Esophagus muscularis mucosa (tissue), 4 donors: ENCODE data around the gene CLEC4F. TPM values are rescaled to one million over a fixed set of nuclear protein-coding genes. Genes with fewer than 3 reads are reported as not detected.

ENCODE experiments used
- DNase-seq: peaks from one replicate; pipeline ENCODE4 v3.0.0-alpha.2; 2017; ENCODE audit errors: extremely low spot score
- H3K27ac ChIP-seq, 4 donors: fragments of 200-600 bp; sonication (generic); replicated peaks in 1 of 4; 1 replicate in 3 of 4; 2 replicates in 1 of 4; pipeline ENCODE4 v1.5.1; 2016 to 2019; ENCODE audit warnings: mild to moderate bottlenecking in 1 of 4
- H3K27me3 ChIP-seq, 4 donors: fragments of 200-600 bp; sonication (generic); one replicate each; pipeline versions ENCODE4 v1.5.1 to v1.6.0; 2016 to 2019
- H3K36me3 ChIP-seq, 4 donors: fragments of 200-600 bp; sonication (generic); one replicate each; pipeline ENCODE4 v1.5.1; 2016 to 2019
- H3K4me1 ChIP-seq, 4 donors: fragments of 200-600 bp; sonication (generic); one replicate each; pipeline ENCODE4 v1.5.1; 2016 to 2019
- H3K4me3 ChIP-seq, 4 donors: fragments of 200-600 bp; sonication (generic); 1 replicate in 2 of 4; 2 replicates in 2 of 4; pipeline ENCODE4 v1.5.1; 2016 to 2019; ENCODE audit warnings: mild to moderate bottlenecking in 4 of 4, moderate library complexity in 1 of 4
- H3K9me3 ChIP-seq, 4 donors: fragments of 200-600 bp; sonication (generic); 1 replicate in 3 of 4; 2 replicates in 1 of 4; pipeline ENCODE4 v1.5.1; 2016 to 2019
- EP300 ChIP-seq: sonication (generic); formaldehyde crosslinking; IDR thresholded peaks from one replicate; pipeline ENCODE4 v1.6.1; 2017; ENCODE audit warnings: antibody characterized with exemption
- POLR2A ChIP-seq: fragments of 450-650 bp; IDR thresholded peaks from one replicate; pipeline ENCODE4 v1.6.1; 2017; ENCODE audit warnings: antibody characterized with exemption, moderate library complexity, mild to moderate bottlenecking, low read depth
- POLR2AphosphoS5 ChIP-seq, 2 donors: sonication (generic); formaldehyde crosslinking; IDR thresholded peaks; one replicate each; pipeline ENCODE4 v1.6.1; 2017; ENCODE audit warnings: antibody characterized with exemption in 2 of 2
- WGBS: methylation state at CpG from one replicate; pipeline ENCODE4 v1.1.5; 2018; 5-methylcytosine and 5-hydroxymethylcytosine counted together
- intact Hi-C: fragments of 100-400 bp; cut with DNase I; formaldehyde crosslinking; loops from one replicate; pipeline ENCODE4 v1.15.1; 2023
- total RNA-seq, 4 donors: library from RNA; depleted of rRNA; stranded (reverse); fragments of >200 nt; gene quantifications; one replicate each; pipeline versions ENCODE4 v1.1.0 to v1.2.1, GENCODE V29; 2016
- TF ChIP-seq, protein P1 (sequence below), 3 experiments: fragments of 200-600 bp in 2 of 3; fragments of 450-650 bp in 1 of 3; sonication (generic) in 2 of 3; IDR thresholded peaks; one replicate each; pipeline ENCODE4 v1.5.1; 2017 to 2019; ENCODE audit warnings: antibody characterized with exemption in 3 of 3, mild to moderate bottlenecking in 2 of 3, moderate library complexity in 1 of 3

CLEC4F gene
- total RNA-seq, 4 donors from 2014 or later, result 0.13 to 0.63 (median 0.42) TPM; not detected in 1

DNA sequence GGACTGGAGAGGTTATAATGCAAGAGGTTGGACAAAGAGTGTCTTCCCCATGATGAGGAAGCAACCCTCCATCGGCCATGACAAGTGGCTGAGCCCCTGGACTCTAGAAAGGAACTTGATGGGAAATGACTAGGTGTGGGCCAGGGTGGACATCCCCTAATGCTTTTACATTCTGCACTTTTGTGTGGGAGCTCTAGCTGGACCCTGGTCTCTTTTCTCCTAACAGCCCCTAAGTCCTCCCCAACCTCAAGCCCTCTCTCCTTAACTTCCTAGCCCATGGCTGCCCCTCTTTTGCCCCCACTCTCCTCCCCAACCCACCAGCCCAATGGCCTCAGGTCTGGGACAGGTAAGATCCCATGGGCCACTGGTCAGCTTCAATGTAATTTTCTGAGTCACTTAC, 12.8 kb upstream of the CLEC4F start:
- Histone ChIP-seq H3K27me3 (peaks cover 0 to 13% (median 0%) of the 10 kb centered on the region in 4 donors), H3K27ac (no peak overlapping the region), H3K9me3 (no peaks in the 10 kb centered on the region), H3K4me3 (no peak overlapping the region), H3K4me1 (peaks cover 0 to 16% (median 2%) of the 10 kb centered on the region in 4 donors), H3K36me3 (no peaks in the 10 kb centered on the region)
- peak; percentile 88 for DNase-seq
- TF ChIP-seq, protein P1, sequence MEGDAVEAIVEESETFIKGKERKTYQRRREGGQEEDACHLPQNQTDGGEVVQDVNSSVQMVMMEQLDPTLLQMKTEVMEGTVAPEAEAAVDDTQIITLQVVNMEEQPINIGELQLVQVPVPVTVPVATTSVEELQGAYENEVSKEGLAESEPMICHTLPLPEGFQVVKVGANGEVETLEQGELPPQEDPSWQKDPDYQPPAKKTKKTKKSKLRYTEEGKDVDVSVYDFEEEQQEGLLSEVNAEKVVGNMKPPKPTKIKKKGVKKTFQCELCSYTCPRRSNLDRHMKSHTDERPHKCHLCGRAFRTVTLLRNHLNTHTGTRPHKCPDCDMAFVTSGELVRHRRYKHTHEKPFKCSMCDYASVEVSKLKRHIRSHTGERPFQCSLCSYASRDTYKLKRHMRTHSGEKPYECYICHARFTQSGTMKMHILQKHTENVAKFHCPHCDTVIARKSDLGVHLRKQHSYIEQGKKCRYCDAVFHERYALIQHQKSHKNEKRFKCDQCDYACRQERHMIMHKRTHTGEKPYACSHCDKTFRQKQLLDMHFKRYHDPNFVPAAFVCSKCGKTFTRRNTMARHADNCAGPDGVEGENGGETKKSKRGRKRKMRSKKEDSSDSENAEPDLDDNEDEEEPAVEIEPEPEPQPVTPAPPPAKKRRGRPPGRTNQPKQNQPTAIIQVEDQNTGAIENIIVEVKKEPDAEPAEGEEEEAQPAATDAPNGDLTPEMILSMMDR (IDR thresholded peaks at IDR 0.05), result no peak
- TF ChIP-seq EP300 (no peak), POLR2AphosphoS5 (IDR thresholded peaks at IDR 0.05) (no peak), POLR2A (no peak)
- WGBS, result 71% methylated on average over 1 of the region's 1 CpG
- intact Hi-C loops, result no loop called here

DNA sequence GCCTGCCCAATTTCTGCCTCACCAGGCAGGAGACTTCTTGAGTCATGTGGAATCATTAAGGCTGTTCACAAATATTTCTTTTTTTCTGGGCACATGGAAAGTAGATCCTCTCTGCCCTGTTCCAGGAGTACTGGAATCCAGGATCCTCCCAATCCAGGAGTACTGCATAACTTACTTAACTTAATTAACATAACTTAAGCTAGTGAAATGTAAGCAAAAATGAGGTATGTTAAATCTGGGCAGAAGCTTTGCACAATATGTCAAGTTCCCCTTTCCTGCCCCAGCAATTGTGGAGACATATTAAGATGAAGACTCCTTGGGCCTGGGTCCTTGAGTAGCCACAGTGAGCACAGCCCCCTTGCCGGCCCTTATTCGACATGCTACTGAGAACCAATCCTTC, 12.0 kb upstream of the CLEC4F start:
- Histone ChIP-seq H3K27me3 (peaks cover 0 to 13% (median 0%) of the 10 kb centered on the region in 4 donors), H3K9me3 (no peaks in the 10 kb centered on the region), H3K36me3 (no peaks in the 10 kb centered on the region), H3K4me1 (peaks cover 0 to 16% (median 2%) of the 10 kb centered on the region in 4 donors), H3K27ac (no peak overlapping the region), H3K4me3 (no peak overlapping the region)
- intact Hi-C loops, result no loop called here
- DNase-seq, result no peak
- no peak for TF ChIP-seq EP300
- TF ChIP-seq, protein P1 (IDR thresholded peaks at IDR 0.05), result no peak
- TF ChIP-seq POLR2A, result no peak
- TF ChIP-seq POLR2AphosphoS5 (IDR thresholded peaks at IDR 0.05), result no peak
- 90% methylated on average over 2 of the region's 2 CpGs for WGBS

DNA sequence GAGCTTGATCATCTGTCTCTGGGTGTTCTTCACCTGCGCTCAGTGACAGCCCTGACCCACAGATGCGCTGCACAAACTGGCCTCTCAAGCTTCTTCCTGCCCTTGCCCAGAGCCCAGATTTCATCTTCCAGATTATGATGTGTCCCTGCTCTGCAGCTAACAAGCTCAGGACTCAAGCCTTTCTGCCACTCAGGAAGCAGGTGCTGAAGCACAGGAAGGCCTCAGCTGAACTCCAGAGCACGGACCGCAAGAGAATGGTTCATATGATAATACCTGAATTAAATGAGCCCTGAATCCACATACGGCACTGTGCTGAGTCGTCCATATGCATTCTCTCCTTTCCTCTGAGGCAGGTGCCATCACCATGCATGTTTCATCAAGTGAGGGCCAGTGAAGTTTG, 11.5 kb upstream of the CLEC4F start:
- 81% methylated on average over 6 of the region's 6 CpGs for WGBS
- no peak for DNase-seq
- Histone ChIP-seq H3K27me3 (peaks cover 0 to 13% (median 0%) of the 10 kb centered on the region in 4 donors), H3K4me1 (peaks cover 0 to 16% (median 2%) of the 10 kb centered on the region in 4 donors), H3K27ac (no peak overlapping the region), H3K4me3 (no peak overlapping the region), H3K36me3 (no peaks in the 10 kb centered on the region), H3K9me3 (no peaks in the 10 kb centered on the region)
- TF ChIP-seq, protein P1 (IDR thresholded peaks at IDR 0.05), result no peak
- no peak for TF ChIP-seq POLR2AphosphoS5 (IDR thresholded peaks at IDR 0.05)
- TF ChIP-seq POLR2A, result no peak
- TF ChIP-seq EP300, result no peak
- intact Hi-C loops, result no loop called here

DNA sequence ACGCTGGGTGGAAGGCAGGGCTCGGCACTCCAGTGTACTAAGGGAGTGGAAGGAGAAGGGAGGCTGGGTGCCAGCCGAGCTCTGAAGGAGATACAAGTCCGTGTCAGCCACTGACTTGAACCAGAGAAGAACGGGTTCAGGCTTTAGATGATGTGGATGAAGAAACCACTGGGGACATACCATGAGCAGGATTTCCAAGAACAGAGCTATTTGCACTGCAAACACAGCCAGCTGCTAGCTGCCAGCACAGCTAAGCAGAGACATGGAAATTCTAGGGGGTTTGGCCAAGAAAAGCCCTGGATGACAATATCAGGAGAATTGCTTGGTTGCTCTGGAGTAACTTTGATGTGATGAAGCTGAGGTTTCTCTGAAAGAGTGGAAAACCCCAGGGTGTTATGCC, 10.0 kb upstream of the CLEC4F start:
- H3K36me3 ChIP-seq, result no peaks in the 10 kb centered on the region
- WGBS, result 61% methylated on average over 5 of the region's 5 CpGs
- no peak for DNase-seq
- no peak overlapping the region for H3K27ac ChIP-seq
- no peaks in the 10 kb centered on the region for H3K9me3 ChIP-seq
- H3K4me3 ChIP-seq, result no peak overlapping the region
- intact Hi-C loops, result no loop called here
- H3K27me3 ChIP-seq, result peaks cover 0 to 13% (median 0%) of the 10 kb centered on the region in 4 donors
- TF ChIP-seq, protein P1 (IDR thresholded peaks at IDR 0.05), result no peak
- TF ChIP-seq EP300 (no peak), POLR2AphosphoS5 (IDR thresholded peaks at IDR 0.05) (no peak), POLR2A (no peak)
- peaks cover 0 to 16% (median 2%) of the 10 kb centered on the region in 4 donors for H3K4me1 ChIP-seq

DNA sequence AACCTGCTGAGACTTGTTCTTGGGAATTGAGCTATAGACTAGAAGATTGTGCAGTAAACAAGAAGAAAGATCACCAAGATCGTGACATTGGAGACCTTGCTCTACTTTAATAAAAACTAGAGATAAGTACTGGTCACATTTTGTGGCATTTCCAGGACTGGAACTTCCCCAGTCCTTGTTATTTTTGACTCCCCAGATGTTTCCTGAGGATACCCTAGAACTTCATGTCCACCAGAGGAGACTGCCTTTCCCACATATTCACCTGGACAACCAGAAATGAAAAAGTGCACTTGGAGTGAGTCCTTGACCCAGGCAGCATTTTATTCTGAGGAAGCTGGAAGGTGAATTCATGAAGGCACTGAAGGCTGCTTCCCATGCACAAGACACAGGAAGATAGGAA, 9.5 kb upstream of the CLEC4F start:
- intact Hi-C loops, result no loop called here
- Histone ChIP-seq H3K27me3 (peaks cover 0 to 13% (median 0%) of the 10 kb centered on the region in 4 donors), H3K4me1 (peaks cover 0 to 16% (median 2%) of the 10 kb centered on the region in 4 donors), H3K4me3 (no peak overlapping the region), H3K27ac (no peak overlapping the region), H3K36me3 (no peaks in the 10 kb centered on the region), H3K9me3 (no peaks in the 10 kb centered on the region)
- DNase-seq, result no peak
- WGBS, result 57% methylated on average over 1 of the region's 1 CpG
- no peak for TF ChIP-seq POLR2A
